MV-4-11 (cell line): ENCODE measurements around the gene EHMT1.

Source experiments
- DNase-seq: peaks from one replicate; lab custom pipeline; 2025; lab: John Stamatoyannopoulos, UW

Gene EHMT1

GRCh38 chr9:137829260-137829996 is 210.6 kb downstream of the EHMT1 start:
- no peak for DNase-seq

DNA sequence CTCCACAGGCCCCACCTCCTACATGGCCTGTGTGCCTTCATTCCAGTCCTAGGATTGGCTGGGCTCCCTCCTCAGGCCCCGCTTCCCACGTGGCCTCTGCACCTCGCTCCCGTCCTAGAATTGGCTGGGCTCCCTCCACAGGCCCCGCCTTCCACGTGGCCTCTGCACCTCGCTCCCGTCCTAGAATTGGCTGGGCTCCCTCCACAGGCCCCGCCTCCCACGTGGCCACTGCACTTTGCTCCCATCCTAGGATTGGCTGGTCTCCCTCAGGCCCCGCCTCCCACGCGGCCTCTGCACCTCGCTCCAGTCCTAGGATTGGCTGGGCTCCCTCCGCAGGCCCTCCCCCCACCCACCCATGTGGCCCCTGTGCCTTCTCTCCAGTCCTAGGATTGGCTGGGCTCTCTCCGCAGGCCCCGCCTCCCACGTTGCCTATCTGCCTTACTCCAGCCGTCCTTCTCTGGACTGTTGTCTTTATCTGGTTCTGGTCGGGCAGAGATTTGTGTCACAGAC is 213.4 kb downstream of the EHMT1 start:
- no peak for DNase-seq

DNA sequence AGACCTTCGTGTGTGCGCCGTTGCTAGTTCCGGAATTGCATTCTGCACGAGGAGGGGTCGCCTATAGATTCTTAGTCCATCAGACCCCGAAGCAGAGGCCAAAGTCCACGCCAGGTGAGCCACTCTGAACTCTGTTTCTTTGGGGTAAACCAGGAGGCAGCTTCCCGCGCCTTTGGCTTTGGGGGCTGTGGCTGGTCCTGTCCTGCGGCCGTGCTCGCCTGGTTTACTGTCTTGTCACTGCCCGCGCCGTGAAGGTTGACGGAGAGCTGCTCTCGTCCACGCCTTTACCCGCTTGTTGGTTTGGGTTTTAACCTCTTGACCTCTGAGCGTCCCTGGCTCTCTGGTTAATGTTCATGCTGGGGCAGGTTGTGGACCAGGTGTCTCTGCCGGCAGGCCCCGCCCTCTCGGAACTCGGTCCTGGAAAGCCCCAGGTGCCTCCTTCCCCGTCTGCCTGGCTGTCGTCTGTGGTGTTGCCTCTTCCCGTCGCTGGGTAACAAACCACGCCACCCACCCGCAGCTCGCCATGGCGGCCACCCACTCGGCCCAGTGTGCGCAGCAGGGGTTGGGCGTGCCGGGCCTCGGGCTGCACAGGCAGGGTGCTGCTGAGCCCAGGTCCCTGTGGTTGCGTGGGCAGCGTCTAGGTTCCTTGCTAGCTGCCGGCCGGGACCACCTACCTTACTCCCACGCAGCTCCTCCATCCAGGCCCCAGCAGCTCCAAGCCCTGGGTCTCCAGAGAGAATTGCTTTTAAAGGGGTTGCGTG is 214.2 kb downstream of the EHMT1 start:
- no peak for DNase-seq

DNA sequence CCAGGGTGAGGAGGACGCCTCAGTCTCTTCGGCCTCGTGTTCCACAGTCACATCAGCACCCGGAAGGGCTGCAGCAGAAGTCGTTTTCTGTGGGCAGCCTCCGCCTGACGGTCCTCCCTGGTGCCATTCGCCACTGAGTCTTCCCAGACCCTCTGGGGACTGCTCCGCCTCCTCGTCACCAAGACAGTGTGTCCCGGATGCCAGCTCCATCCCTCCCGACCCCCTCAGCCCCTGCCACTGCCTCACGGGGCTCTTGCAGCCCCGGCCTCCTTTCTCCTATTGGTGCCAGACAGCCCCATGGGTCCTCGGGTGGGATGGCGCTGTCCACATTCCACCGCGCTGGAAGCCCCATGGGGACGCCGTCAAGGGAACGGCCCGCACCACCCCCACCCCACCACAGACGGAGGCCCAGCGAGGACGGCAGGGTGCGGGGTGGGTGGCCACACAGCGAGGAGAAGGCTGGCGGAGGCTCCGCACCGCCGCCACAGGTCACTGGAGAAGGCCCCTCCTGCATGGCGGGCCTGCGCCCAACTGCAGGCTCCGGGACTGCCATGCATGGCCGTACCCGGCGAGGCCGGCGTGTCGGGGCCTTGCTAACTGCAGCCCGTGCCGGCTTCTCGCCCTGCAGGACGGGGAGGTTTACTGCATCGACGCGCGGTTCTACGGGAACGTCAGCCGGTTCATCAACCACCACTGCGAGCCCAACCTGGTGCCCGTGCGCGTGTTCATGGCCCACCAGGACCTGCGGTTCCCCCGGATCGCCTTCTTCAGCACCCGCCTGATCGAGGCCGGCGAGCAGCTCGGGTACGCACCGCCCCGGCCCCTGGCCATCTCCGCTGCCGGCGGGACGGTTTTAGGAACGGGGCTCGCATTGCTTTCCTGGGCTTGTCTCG is 215.2 kb downstream of the EHMT1 start:
- no peak for DNase-seq

DNA sequence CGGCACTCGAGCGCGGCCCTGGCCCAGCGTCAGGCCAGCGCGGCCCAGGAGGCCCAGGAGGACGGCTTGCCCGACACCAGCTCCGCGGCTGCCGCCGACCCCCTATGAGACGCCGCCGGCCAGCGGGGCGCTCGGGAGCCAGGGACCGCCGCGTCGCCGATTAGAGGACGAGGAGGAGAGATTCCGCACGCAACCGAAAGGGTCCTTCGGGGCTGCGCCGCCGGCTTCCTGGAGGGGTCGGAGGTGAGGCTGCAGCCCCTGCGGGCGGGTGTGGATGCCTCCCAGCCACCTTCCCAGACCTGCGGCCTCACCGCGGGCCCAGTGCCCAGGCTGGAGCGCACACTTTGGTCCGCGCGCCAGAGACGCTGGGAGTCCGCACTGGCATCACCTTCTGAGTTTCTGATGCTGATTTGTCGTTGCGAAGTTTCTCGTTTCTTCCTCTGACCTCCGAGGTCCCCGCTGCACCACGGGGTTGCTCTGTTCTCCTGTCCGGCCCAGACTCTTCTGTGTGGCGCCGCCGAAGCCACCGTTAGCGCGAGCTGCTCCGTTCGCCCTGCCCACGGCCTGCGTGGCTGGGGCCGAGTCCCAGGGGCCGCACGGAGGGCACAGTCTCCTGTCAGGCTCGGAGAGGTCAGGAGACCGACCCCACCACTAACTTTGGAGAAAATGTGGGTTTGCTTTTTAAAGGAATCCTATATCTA is 216.2 kb downstream of the EHMT1 start:
- no peak for DNase-seq

DNA sequence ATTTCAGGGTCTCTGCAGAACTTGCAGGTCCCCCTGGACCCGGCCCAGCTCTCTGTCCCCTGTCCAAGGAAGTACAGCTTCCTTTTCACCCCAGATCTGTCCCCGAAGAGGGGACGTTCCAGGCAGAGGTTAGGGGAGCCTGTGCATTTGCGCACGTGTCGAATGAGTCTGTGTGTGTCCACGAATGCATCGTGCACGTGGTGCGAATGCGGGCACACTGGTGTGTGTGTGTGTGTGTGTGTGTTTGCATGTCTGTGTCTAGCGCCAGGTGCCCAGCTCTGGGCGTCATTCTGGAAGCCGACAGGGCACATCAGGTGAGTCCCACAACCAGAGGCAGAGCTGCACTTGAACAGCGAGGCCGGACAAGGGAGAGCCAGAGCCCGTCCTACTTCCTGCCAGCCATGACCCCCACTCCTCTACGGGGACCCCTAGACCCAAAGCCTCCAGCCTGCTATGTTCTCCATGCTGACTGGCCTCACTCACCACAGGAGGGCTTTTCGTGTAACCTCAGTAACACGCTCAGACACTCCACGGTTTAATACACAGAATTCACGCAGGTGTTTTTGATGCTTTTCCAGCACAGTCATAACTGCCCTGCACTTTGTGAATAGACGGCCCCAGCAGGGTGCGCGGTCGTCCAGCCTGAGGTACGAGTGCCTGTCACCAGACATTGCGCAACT is 217.5 kb downstream of the EHMT1 start:
- no peak for DNase-seq

GRCh38 chr9:137836831-137837241 is 218.0 kb downstream of the EHMT1 start:
- DNase-seq = no peak

DNA sequence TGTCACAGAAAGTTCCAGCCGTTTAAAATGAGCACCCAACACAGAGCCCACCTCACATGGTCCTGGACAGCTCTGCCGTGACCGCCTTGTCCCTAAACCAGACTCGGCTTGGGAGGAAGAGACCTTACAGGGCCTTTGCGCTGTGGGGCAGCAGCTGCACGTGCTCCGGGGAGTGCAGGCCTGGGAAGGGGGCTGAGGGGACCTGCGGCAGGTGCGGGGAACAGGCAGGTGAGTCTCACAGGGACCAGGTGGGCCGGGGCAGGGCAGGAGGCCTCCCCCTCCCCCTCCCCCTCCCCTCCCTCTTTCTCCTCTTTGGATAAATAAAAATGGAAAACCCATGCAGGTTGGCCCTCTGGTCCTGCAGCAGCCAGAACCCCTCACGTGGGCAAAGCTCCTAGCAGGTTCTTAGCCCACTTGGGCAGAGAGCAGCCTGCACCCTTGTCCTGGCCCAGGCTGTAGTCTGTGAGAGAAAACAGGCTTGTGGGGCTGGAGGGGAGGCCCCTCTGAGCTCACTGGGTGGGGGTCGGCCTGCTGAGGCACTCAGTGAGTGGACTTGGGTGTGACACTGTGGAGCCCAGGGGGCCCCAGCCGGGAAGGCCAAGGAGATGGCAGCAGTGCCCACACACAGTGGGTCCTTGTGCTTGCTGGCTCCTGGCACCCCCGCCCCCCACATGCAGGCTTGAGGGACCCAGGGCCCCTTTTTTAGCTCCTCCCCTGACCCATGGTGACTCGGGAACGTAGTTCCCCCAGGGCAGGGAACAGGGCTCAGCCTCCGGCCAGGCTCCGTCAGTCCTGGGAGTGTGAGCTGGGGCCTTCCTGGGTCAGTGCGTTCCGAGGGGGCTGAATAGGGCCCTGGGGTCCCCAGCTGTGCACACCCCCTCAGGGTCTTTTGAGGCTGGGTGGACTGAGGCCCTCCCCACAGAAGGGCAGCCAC is 218.8 kb downstream of the EHMT1 start:
- DNase-seq = no peak

- DNase-seq = no peak
These were observed 219.8 kb downstream of the EHMT1 start for GRCh38 chr9:137838576-137838975.

- no peak for DNase-seq
These were observed 224.6 kb downstream of the EHMT1 start for GRCh38 chr9:137843355-137843754.

DNA sequence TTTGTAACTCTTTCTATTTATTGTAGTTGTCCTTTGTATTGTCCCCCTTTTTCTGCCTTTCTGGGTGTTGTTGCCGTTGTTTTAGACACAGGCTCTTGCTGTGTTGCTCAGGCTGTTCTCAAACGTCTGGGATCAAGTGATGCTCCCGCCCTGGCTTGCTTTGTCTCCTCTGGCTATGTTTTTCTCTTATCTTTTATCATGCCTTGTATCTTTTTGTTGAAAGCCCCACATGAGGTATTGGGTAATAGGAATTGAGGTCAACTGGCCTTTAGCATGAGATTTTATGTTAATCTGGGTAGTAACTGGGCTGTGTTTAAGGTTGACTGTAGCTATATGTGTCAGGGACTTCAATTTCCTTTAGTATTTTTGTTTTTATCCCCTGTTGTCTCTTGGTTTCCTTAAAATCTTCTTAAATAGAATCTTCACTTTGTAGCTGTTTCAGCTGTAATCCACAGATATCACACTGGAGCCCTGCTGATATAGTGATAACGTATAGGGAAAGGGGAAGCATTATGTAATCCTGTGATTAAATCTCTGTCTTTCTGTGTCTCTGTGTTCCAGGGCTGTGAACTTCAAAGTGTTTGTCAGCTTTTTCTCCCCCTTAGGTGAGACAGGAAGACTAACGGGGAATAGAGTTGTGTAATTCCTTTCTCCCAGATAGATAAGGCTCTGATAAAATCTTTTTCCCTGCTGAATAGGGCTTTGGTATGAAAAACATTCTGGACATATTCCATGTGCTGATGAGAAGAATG is 232.9 kb downstream of the EHMT1 start:
- DNase-seq = no peak

GRCh38 chr9:137853392-137853995 is 234.7 kb downstream of the EHMT1 start:
- no peak for DNase-seq

DNA sequence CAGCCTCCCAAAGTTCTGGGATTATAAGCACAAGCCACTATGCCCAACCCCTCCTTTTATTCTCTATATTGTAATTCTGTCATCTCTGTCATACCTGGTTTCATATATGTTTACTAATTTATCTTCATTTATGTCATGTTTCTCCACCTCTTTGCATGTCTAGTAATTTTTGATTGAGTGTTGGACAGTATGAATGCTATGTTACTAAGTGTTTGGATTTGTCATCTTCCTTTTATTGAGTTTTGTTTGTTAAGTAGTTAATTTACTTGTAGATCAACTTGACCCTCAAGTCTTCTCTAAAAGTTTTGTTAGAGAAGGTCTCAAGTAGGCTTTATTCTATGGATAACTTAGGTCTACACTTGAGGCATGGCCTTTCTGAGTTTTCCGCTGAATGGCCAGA is 241.6 kb downstream of the EHMT1 start:
- DNase-seq = no peak

GRCh38 chr9:137865581-137866145 is 246.9 kb downstream of the EHMT1 start:
- DNase-seq = no peak

DNA sequence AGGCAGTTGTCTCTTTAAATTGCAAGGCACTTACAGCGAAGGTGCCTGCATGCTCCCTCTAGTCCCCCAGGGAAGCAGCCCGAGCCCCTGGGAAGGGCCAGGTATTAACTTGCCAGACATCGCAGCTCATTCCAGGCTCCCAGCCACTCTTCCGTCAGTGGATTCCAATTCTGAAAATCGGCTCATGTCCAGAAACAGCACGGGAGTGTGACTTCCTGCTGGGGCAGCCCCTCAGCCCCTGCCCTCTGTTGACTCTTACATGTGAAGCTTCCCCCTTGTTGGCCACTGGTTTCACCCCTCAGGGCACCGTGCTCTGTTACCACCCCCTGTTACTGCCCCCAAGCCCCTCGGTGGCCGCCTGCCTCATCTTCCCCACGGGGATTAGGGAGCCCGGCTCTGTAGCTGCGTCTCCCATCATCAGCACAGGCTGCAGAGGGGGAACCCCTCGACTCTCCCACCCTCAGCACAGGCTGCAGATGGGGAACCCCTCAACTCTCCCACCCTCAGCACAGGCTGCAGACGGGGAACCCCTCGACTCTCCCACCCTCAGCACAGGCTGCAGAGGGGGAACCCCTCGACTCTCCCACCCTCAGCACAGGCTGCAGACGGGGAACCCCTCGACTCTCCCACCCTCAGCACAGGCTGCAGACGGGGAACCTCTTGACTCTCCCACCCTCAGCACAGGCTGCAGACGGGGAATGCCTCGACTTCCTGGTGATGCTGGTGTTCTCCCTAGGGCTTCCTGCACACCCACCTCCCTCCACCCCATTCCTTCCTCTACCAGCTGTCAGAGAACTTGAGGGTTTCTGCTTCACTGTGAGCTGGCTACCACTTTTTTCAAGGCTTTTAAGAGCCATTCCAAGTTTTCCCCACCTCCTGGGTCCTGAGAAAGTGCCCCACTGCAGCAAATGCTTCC is 247.7 kb downstream of the EHMT1 start:
- DNase-seq = no peak

- no peak for DNase-seq
These were observed 251.6 kb downstream of the EHMT1 start for GRCh38 chr9:137870432-137870831.

DNA sequence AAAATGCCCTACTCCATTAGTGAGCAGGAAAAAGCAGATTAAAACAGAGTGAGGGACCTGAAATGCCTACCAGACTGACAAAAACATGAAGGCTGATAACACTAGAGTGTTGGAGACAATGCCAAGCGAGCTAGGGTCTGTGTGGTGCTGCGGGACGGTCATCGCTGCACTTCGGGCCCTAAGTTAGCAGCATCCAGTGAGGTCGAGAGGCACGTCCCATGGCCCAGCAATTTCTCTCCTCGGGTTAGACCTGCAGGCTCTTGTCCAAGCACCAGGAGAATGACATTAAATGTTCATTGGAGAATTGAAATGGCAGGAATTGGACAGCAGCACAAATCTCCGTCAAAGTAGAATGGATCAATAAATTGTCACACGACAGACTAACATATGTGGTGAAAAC is 253.5 kb downstream of the EHMT1 start:
- no peak for DNase-seq
